HG02840 (cell line): ENCODE results near the gene C14orf180.
"Not testable (repeated sequence)": the region's sequence is repeated elsewhere in the genome, so short reads cannot be mapped to it uniquely, and the experiment has no call there.

Source experiments
- ATAC-seq: cut with Tn5 transposase; IDR thresholded peaks from one replicate; pipeline ENCODE4 v1.9.1; 2021; ENCODE audit warnings: mild to moderate bottlenecking, moderate library complexity, moderate number of reproducible peaks; ENCODE audit not compliant: unreplicated experiment, low FRiP score

C14orf180 gene

GRCh38 chr14:104603711-104604401 is 24.3 kb downstream of the C14orf180 start:
- ATAC-seq: no peak

- no peak for ATAC-seq
Measured at GRCh38 chr14:104604458-104605449, 25.2 kb downstream of the C14orf180 start, which contains the start of gene TMEM179. TMEM179 (minus strand) TSS chr14:104604772; CDS start chr14:104604741, 31 bp downstream.

GRCh38 chr14:104609666-104610065 is 30.1 kb downstream of the C14orf180 start:
- no peak for ATAC-seq

GRCh38 chr14:104610749-104611310 is 31.3 kb downstream of the C14orf180 start:
- ATAC-seq: no peak

- ATAC-seq: no peak
Measured at GRCh38 chr14:104611881-104612280, 32.3 kb downstream of the C14orf180 start.

- no peak for ATAC-seq
Measured at GRCh38 chr14:104614126-104614812, 34.7 kb downstream of the C14orf180 start.

GRCh38 chr14:104624939-104625338 is 45.4 kb downstream of the C14orf180 start:
- ATAC-seq: no peak

GRCh38 chr14:104632781-104633180 is 53.2 kb downstream of the C14orf180 start:
- ATAC-seq: no peak

GRCh38 chr14:104633276-104634137 is 53.9 kb downstream of the C14orf180 start:
- no peak for ATAC-seq

- no peak for ATAC-seq
Measured at GRCh38 chr14:104634138-104634760, 54.7 kb downstream of the C14orf180 start.

GRCh38 chr14:104634886-104635570 is 55.5 kb downstream of the C14orf180 start:
- no peak for ATAC-seq

- ATAC-seq: no peak
Measured at GRCh38 chr14:104635717-104636116, 56.2 kb downstream of the C14orf180 start.

GRCh38 chr14:104636131-104636530 is 56.6 kb downstream of the C14orf180 start:
- no peak for ATAC-seq

- ATAC-seq: not testable (repeated sequence)
Measured at GRCh38 chr14:104636846-104637545, 57.4 kb downstream of the C14orf180 start.

GRCh38 chr14:104637546-104638003 is 58.0 kb downstream of the C14orf180 start:
- no peak for ATAC-seq

GRCh38 chr14:104638190-104638589 is 58.6 kb downstream of the C14orf180 start:
- ATAC-seq: no peak

GRCh38 chr14:104638927-104639450 is 59.4 kb downstream of the C14orf180 start:
- no peak for ATAC-seq
